Measurements from ENCODE around the gene NOP56. TPM values are rescaled to one million over a fixed set of nuclear protein-coding genes. Genes with fewer than 3 reads are reported as not detected.

NOP56 gene
- total and polyA plus RNA-seq, 9 of the 15 experiments (the other 6 are each of a cell fraction or from before 2014, with no cell fraction given), result 295 to 697 (median 439) TPM

DNA sequence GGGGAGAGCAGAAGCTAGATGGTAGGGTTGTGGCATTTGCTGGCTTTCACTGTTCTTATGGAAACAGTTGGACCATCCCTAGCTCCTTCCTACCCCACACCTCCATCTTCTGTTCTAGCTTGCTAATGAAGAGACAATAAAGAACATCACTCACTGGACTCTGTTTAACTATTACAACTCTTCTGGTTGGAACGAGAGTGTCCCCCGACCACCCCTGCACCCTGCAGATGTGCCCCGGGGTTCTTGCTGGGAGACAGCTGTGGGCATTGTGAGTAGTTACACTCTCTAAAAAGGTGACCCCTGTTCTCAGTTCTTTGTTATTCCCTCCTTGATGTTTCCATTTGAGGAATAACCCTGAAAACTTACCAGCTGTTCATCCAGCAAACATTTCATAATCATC lies 40.4 kb upstream of the NOP56 start (continued):
- TF ChIP-seq, protein P1, sequence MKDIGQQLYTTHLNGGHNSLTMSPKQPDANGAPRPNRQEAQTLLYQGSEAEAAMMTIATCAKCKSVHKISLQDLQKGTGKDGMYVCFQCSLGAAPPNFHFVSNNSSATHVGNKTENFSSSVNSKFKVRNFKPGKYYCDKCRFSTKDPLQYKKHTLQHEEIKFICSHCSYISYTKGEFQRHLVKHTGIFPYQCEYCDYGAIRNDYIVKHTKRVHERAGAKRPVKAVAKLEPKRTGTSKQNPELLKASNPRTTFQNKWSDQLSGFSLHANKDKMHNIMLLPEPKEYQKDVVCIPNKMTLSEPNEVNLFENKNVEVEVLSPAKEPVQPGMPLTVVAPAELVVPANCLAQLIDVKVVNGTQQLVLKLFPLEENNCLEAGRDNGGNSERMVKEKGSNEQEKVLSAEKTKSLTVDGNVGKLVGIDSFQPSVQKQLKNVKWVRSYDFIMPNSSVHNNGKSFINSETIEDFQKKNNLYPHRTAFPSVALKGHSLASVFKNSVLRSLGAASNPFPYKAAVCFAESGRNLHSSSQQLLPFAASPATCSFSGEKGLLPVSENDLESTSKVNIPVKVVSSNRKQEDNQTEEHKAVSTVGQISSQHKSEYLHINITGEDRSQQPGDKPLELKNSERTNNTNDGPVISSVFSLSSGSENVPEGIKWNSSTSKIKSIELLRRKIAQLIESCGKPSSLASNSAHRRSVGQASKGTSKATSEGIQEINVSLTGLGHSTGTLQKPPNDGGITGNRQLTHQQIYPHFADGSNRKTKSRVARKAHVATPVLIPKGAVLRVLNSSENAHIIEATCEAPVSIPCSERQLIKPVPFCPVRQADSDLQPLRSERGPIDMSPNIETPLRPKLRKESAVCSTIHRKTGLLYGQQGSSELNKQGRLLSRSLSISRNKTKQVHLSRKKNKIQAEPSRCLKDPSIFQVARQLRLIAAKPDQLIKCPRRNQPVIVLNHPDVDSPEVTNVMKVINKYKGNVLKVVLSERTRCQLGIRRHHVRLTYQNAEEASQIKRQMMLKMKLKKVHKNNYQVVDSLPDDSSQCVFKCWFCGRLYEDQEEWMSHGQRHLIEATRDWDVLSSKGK (CRISPR knock-in tag; IDR thresholded peaks at IDR 0.05), result no peak
- TF ChIP-seq ZNF668 (CRISPR knock-in tag; IDR thresholded peaks at IDR 0.05), result no peak
- TF ChIP-seq BRD4 (IDR thresholded peaks at IDR 0.05), result no peak

DNA sequence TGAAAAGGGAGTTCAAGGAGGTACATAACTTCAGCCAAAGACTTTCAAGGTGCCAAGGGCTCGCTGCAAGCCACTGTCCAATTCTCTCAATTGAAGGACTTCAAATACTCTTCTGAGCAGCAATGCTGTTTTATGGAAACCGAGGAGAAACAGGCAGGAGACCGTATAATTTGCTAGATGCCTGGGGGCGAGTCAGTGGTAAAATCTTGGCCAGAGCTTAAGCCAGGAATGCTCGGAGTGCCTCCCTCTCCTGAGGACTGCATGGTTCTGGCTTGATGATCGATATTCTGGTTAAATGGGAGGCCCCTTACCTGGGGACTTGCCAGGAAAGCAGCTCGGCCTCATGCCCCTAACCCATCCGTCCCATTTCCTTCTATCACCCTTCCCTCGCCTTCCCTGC lies 35.8 kb upstream of the NOP56 start:
- Histone ChIP-seq H3K79me2 (ENCODE audit: control insufficient read depth, insufficient read depth, low read length) (no peaks in the 10 kb centered on the region), H3K27ac (ENCODE audit: extremely low read depth, low read depth, low read length) (no peak overlapping the region), H3K4me1 (replicated peaks in 1 of 2; ENCODE audit: control insufficient read depth in 2 of 2, insufficient read depth in 2 of 2, low read length in 2 of 2) (no peaks in the 10 kb centered on the region), H2AFZ (ENCODE audit: low read depth, low read length) (no peak overlapping the region), H3K4me3 (no peak overlapping the region), H4K20me1 (replicated peaks; ENCODE audit: control insufficient read depth, insufficient read depth, low read length) (no peaks in the 10 kb centered on the region), H3K36me3 (ENCODE audit: control insufficient read depth, insufficient read depth, low read length) (no peaks in the 10 kb centered on the region), H3K9me3 (replicated peaks; ENCODE audit: control insufficient read depth, insufficient read depth, low read depth, low read length) (no peaks in the 10 kb centered on the region), H3K9me1 (ENCODE audit: control insufficient read depth, insufficient read depth, low read length) (no peaks in the 10 kb centered on the region), H3K27me3 (ENCODE audit: control insufficient read depth in 2 of 2, insufficient read depth in 2 of 2, low read length in 2 of 2) (peaks cover 16 to 27% of the 10 kb centered on the region in 2 experiments), H3K9ac (ENCODE audit: insufficient read depth in 1 of 2, low read depth in 2 of 2, low read length in 2 of 2) (no peak overlapping the region), H3K4me2 (ENCODE audit: insufficient read depth, low read length) (no peak overlapping the region)
- ChIA-PET CTCF (ENCODE audit: low intra/inter-chr PET ratio) (no interaction called here), POLR2A (no interaction called here)
- WGBS (ENCODE audit: insufficient coverage, low coverage, missing lambda C conversion rate), result 1% methylated on average over 8 of the region's 9 CpGs
- in situ Hi-C loops (cut with MboI), result no loop called here
- BruUV-seq (replicated peaks), result no TSS peak
- ATAC-seq, result no peak
- no peak for DNase-seq (ENCODE audit: extremely low read depth in 1 of 4, low spot score in 3 of 4)
- intact Hi-C loops (cut with micrococcal nuclease), result no loop called here
- no peak for FAIRE-seq
- TF ChIP-seq SMAD2 (IDR thresholded peaks at IDR 0.05; ENCODE audit: low read depth, low read length) (no peak), ATF1 (CRISPR knock-in tag; IDR thresholded peaks at IDR 0.05) (no peak), ATF1 (tag; IDR thresholded peaks at IDR 0.05) (no peak), HOXB6 (CRISPR knock-in tag; IDR thresholded peaks at IDR 0.05; ENCODE audit: borderline replicate concordance) (no peak), MXD1 (CRISPR knock-in tag; IDR thresholded peaks at IDR 0.05; ENCODE audit: borderline replicate concordance, poor library complexity, severe bottlenecking) (no peak), TFE3 (CRISPR knock-in tag; IDR thresholded peaks at IDR 0.05) (no peak), TFAM (CRISPR knock-in tag; conservative IDR thresholded peaks at IDR 0.05) (no peak), KAT8 (IDR thresholded peaks at IDR 0.05; ENCODE audit: low read depth) (no peak)
- TF ChIP-seq, protein P2, sequence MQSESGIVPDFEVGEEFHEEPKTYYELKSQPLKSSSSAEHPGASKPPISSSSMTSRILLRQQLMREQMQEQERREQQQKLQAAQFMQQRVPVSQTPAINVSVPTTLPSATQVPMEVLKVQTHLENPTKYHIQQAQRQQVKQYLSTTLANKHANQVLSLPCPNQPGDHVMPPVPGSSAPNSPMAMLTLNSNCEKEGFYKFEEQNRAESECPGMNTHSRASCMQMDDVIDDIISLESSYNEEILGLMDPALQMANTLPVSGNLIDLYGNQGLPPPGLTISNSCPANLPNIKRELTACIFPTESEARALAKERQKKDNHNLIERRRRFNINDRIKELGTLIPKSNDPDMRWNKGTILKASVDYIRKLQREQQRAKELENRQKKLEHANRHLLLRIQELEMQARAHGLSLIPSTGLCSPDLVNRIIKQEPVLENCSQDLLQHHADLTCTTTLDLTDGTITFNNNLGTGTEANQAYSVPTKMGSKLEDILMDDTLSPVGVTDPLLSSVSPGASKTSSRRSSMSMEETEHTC (IDR thresholded peaks at IDR 0.05), result no peak
- TF ChIP-seq, protein P3, sequence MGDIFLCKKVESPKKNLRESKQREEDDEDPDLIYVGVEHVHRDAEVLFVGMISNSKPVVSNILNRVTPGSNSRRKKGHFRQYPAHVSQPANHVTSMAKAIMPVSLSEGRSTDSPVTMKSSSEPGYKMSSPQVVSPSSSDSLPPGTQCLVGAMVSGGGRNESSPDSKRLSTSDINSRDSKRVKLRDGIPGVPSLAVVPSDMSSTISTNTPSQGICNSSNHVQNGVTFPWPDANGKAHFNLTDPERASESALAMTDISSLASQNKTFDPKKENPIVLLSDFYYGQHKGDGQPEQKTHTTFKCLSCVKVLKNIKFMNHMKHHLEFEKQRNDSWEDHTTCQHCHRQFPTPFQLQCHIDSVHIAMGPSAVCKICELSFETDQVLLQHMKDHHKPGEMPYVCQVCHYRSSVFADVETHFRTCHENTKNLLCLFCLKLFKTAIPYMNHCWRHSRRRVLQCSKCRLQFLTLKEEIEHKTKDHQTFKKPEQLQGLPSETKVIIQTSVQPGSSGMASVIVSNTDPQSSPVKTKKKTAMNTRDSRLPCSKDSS (IDR thresholded peaks at IDR 0.05; ENCODE audit: low read depth, partially characterized antibody), result no peak

Data from K562 (cell line).